Stimulated activated CD4-positive, alpha-beta T cell treated with anti-CD3 and anti-CD28 coated beads, Interleukin-4, amount 100 ng/mL, for 1 hour (primary cell): ENCODE results near the gene AFG3L2.

ENCODE experiments used
- DNase-seq: peaks from one replicate; pipeline ENCODE4 v3.0.0-alpha.2; 2020

Gene AFG3L2

GRCh38 chr18:12299862-12300261 lies 77.2 kb downstream of the AFG3L2 start:
- no peak for DNase-seq

DNA sequence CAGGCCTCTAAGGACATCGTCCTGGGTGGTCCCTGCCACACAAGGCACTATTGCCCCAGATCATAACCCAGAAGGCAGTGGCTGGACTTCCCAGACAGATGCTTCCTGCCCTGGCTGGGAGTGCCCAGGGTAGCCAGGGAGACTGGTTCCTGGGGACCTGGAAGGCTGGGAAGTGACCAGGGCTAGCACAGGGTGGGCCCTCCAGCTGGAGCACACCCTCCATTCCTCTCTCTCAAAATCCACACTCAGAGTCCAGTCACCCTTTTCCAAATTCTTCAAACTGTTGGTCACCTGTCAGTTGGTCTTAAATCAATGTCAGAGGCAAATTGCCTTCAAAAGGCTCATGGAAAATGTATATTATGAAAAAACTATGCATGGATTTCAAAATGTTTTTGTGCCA lies 80.6 kb downstream of the AFG3L2 start:
- DNase-seq = no peak

DNA sequence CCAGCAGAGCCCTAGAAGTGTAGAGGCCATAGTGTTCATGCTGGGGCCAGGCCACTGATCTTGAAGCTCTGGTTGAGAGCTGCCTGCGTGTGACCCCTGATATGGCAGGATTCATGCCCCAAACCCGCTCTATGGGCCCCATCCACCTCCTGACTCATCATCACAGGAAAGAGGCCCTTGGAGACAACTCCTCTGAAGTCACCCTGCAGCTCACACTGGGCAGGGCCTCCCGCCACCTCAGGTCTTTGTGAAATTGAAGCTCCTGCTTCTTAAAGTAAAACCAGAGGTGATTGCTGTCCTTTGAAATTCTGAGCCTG lies 81.0 kb downstream of the AFG3L2 start:
- DNase-seq = no peak

GRCh38 chr18:12295389-12296086 lies 81.5 kb downstream of the AFG3L2 start:
- no peak for DNase-seq

- DNase-seq = no peak
Measured at GRCh38 chr18:12293831-12294230, 83.2 kb downstream of the AFG3L2 start.

- no peak for DNase-seq
Measured at GRCh38 chr18:12291690-12292089, 85.3 kb downstream of the AFG3L2 start.

DNA sequence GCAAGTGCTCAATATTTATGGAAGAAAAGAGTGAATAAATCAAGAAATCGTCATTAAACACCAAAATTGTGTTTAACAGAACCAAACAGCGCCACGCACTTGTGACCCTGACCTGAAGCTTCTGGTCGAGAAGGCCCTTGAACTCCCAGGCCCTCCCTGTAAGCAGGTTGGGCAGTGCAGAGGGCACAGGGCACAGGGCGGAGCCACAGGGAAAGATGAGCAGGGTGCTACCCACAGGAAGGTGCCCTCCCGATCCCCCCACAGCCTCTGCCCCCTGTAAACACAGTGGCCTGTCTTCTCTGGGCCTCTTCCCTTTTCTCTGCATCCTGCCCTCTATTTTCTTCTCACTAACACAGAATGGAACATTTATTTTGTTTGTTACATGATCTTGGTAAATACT lies 85.9 kb downstream of the AFG3L2 start:
- DNase-seq = no peak

- no peak for DNase-seq
Measured at GRCh38 chr18:12290086-12290485, 86.9 kb downstream of the AFG3L2 start.

DNA sequence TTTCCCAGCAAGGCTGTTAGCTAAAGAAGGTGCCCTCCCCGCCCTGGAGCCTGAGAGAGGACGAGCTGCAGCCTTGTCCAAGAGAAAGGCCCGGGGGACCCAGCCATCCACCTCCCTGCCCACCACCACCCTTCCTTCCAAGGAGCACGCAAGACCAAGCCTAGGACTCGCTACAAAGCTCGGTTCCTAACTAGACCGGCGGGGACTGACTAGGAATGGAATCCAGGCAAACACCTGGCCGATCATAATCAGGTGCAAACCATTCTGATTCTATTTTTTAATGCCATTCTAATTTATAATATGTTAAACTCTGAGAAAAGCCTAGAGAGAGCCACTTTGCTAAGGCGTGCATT lies 88.6 kb downstream of the AFG3L2 start:
- no peak for DNase-seq

GRCh38 chr18:12287684-12288402 lies 89.2 kb downstream of the AFG3L2 start:
- no peak for DNase-seq

DNA sequence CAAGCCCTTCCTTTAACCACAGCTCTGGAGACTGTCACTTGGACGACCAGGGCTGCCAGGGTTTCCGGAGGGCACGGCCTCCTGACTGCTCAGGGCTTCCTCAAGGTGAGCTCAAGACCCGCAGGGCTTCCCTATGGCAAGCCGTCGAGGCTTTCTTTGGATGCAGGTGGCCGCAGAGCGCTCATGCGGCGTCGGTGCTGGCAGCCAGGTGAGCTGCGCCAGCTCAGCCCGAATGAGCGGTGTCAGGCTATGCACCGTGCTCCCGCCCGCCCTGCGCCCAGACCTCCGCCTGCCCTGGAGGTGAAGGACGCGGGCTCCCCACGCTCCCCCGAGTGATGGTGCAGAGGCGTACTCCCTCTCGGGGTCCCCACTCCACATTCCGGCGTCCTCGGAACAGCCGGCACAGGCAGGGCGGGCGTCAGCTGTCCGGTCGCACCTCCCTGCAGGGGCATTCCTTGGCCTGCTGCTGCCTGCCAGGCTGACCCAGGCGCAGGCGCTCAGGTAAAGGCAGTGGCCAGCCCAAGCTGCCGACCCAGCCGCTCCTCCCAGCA lies 89.8 kb downstream of the AFG3L2 start:
- no peak for DNase-seq

DNA sequence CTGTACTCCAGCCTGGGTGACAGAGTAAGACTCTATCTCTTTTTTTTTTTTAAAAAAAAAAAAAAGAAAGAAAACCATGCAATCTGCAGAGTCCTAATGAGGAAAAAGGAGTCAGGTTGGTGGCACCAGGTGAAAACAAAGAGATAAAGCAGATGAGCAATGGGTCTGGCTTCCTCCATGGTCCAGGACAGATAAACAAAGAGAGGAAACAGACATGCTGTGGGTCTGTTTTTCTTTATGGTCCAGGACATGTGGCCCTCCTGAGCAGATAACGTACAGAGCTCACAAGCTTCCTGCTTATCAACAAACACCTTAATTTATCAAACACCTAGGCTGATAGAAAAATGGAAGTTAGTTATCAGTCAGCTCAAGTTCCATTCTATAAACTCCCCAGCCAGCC lies 93.4 kb downstream of the AFG3L2 start:
- DNase-seq = no peak

DNA sequence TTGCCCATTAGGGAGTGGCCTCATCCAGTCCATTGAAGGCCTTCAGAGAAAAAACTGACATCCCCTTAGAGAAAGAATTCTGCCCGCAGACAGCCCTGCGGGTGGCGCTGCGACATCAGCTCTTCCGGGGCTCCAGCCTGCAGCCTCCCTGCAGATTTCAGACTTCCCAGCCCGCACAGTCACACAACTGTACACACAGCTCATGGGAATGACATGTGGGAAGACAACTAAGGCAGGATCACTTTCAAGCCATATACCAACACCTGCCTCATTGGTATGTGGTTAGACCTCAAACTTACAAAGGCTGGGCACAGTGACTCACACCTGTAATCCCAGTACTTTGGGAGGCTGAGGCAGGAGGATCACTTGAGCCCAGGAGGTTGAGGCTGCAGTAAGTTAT lies 93.8 kb downstream of the AFG3L2 start:
- no peak for DNase-seq

GRCh38 chr18:12282442-12283039 lies 94.5 kb downstream of the AFG3L2 start:
- no peak for DNase-seq

DNA sequence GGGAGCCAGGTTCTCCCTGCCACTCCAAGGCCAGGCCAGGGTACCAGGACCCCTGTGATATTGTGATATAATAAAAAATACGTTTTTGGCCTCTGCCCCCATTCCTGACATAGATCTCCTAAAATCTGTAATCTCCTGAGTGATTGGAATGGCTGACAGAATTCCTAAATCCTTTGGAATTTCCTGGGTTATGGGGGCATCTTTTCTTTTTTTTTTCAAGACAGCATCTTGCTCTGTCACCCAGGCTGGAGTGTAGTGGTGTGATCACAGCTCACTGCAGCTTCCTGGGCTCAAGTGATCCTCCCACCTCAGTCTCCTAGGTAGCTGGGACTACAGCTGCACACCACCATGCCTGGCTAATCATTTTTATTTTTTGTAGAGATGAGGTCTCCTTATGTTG lies 95.2 kb downstream of the AFG3L2 start:
- no peak for DNase-seq

- DNase-seq = no peak
Measured at GRCh38 chr18:12279781-12280531, 97.1 kb downstream of the AFG3L2 start.
